Right renal cortex interstitium (tissue), 3 donors: ENCODE data around the gene CADM1. TPM values are rescaled to one million over a fixed set of nuclear protein-coding genes. Genes with fewer than 3 reads are reported as not detected.

ENCODE experiments used
- DNase-seq, 3 donors: peaks; one replicate each; pipeline ENCODE4 v3.0.0-alpha.2; 2013; ENCODE audit warnings: low read depth in 3 of 3, low spot score in 2 of 3
- polyA plus RNA-seq, 3 donors: library from polyadenylated mRNA; unstranded; fragments of 120-200 nt; gene quantifications; one replicate each; pipeline ENCODE4 v1.2.1, GENCODE V29; 2013; ENCODE audit not compliant: insufficient read length in 3 of 3

Gene CADM1
- polyA plus RNA-seq, 3 donors, result 128 to 154 (median 144) TPM

DNA sequence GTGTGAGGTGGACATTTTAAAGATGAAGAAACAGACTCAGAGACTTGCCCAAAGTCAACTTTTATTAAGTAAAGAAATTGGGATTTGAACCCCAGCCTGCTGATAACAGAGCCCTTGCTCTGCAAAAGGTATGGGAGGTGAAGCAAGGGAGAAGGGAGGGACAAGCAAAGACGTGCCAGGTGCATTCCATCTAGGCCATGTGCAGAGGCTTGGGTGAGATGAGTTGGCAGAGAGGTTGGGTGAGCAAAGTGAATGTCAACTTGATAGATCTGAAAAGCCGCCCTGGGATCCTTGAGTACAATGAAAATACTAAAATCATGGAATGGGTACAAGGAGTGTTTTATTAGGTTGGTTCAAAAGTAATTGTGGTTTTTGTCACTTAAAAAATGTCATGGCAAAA, 341.3 kb downstream of the CADM1 start:
- DNase-seq, result no peak

DNA sequence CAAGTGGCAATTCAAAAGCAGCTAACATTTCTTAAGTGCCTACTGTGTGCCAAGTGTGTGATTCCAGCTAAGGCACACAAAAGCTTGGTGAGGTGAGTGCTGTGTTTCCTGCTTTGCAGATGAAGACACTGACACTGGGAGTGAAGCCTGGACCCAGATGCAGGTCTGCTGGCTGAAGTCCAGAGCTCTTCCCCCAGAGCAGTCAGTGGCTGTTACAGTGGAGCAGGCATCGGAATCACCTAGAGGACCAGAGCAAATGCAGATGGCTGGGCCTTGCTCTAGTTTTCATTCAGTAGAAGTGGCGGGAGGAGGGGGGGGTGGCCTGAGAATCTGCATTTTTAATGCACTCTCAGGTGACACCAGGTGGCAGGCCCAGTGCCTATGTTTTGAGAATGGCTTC, 342.3 kb downstream of the CADM1 start:
- DNase-seq, result no peak

DNA sequence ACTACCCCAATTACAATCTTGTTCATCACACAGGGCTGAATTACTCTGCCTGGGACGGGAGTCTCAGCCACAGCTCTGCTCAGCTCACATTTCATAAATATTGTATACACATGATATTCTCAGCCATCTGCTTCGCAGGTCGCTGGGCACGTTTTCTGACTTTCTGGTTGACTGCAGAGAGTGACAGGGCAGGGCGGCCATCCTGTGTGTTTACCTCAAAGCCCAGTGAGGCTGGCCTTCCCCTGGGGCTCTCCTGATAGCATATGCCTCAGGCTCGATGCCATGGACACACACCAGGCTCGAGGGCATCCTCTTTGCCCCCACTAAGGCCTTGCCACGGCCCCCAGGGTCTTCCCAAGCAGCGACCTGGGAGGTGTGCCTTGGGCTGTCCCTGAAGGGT, 345.0 kb downstream of the CADM1 start:
- DNase-seq, result no peak

DNA sequence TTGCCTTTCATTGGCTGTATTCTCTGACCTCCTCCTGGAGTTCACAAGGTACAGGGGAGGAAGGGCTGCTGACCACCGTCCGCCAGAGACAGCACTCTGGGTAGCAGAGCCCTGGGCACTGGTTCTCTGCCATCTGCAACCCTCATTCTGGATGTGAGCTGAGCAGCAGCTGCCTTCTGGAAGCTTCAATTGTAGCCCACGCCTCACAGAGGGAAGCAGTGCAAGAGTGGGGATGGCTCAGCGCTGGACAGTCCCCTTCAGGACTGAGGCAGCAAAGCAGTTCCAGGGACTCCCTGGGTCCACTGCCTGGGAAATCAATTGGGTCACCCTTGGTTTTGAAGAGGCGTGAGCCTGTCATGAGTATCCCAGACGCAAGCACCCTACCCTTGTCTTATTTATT, 346.2 kb downstream of the CADM1 start:
- DNase-seq, result no peak

DNA sequence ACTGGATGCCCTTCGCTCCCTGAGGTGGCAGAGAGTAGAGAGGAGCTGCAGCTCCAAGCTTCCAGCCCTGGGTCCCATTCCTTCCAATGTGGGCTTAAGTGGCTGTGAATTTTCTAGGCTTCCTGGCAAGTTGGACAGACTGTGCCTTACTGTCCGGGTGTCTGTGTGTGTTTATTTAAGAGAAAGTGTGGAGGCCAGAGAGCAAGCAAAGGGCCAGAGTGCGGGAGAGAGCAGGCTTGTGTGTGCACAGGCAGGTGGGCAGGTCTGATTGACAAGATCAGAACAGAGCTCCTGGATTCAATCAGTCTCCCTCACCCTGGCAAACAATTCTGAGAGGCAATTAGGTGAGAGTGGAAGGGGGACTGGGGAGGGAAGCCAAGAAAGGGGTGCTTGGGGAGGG, 347.0 kb downstream of the CADM1 start:
- DNase-seq, result no peak

DNA sequence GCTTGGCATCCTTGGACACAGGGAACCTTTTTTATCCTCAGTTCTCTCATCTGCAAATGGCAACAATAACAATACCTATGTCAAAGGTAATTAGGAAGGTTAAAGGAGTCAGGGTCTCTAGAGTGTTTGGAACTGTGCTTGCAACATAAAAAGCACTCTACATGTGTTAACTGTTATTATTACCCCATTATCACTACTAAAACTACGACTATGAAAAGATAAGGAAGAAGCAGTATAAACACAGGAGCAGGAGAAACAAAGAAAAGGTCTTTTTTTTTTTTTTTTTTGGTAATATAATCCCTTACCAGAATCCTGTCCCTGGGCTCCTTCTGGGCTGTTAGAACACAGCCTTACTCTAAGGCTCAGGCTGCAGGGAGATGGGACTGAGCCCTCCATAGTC, 348.2 kb downstream of the CADM1 start:
- DNase-seq, result no peak

DNA sequence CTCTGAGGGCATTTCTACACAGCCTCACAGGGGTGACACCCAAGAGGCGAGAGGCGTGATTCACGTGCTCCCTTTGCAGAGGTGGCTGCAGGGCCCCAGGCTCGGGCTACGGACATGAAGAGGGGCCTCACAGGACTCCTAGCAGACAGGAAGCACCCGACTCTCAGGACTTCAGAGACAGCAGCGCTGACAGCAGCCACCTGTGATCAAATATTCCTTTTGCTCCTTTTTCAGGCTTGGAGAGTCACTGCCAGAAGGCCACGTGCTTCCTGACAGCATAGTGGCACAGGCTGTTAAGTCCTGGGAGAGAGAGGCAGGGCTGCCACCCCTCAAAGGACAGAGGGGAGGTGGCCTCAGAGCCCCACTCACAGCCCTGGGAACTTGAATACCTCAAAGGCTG, 348.9 kb downstream of the CADM1 start:
- no peak for DNase-seq

DNA sequence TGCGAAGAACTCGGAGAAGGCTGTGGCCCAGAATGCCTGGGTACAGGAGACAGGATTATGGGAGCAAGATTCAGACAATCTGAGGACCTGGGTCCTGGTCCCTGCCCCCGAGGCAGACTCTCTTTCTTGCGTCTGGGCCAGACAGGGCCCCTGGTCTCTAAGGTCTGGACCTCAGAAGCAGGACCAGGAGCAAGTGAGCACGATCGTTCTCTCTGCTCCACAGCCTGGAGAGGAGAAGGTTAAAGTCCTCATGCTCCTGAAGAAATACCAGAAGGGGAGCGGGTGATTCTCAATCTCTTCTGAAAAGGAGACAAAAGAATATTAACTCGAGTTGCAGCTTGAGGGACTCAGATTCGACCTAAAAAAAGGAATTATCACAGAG, 349.9 kb downstream of the CADM1 start:
- DNase-seq, result no peak

DNA sequence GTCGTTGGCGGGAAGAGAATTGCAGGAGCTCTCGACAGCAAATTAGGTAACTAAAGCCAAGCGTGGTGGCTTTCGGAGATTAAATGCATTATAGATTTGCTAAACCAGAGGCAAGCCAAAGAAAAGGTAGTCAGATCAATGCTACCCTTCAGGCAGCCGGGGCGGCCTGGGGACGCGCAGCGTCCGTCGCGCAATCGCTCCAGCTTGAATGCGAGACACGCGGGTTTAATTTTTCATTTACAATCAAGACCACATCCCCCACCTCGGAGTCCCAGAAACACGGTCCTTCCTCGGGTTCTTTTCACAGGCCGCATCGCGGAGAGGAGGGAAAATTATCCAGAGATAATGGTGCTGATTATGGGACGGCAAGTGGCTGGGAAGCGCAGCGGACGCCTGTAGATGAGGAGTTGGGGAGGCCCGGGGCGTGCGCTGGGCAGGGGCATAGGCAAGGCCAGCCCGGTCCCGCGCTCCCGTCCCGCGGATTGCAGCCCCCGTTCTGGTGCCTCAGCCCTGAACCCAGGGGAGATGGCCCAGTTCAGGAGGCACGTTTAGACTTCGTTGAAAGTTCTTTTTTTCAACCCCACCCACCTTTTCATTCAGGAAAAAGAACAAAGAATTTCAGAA, 350.4 kb downstream of the CADM1 start:
- no peak for DNase-seq

DNA sequence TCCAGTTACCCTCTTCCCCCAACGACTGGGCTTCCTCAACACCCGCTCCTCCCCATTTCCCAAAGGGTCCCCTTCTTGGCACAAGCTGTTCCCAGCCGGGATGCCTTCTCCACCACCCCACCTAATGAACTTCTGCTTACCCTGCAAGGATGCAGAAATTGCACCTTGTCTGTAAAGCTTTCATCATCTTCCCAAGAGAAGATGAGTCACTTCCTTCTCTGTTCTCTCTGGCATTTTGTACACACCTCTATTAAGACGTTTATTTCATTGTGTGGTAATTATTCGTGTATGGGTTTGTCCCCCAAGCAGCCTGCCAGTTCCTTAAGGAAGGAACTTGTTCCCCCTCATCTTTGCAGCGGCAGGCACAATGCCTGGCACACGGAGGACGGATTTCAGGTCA, 351.1 kb downstream of the CADM1 start:
- no peak for DNase-seq

DNA sequence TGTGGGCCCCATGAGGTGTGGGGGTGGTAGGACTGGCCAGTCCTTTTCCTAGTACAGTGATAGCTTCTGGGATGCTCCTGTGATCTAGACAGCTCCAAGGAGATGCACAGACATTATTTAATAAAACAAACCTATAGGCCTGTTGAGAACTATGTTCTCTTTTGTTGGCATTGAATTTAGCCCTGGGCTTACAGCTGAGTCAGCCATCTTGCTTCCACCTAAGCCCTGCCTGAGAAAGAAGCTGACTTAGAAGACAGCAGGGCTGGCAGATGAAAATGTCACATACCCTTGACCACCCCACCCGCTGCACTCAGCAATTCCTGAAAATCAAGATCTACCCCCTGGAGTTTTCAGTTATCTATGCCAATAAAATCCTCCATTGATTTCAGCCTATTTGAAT, 353.2 kb downstream of the CADM1 start:
- no peak for DNase-seq

DNA sequence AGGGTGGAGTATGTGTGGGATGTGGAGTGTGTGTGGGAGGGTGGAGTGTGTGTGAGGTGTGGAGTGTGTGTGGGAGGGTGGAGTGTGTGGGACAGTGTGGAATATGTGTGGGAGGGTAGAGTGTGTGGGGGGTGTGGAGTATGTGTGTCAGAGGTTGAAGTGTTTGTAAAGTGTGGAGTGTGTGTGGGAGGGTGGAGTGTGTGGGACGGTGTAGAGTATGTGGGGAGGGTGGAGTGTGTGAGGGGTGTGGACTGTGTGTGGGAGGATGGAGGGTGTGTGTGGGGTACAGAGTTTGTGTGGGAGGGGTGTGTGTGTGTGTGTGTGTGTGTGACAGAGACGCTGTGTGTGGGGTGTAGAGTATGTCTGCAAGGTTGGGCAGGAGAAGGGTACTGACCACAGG, 355.5 kb downstream of the CADM1 start:
- no peak for DNase-seq

DNA sequence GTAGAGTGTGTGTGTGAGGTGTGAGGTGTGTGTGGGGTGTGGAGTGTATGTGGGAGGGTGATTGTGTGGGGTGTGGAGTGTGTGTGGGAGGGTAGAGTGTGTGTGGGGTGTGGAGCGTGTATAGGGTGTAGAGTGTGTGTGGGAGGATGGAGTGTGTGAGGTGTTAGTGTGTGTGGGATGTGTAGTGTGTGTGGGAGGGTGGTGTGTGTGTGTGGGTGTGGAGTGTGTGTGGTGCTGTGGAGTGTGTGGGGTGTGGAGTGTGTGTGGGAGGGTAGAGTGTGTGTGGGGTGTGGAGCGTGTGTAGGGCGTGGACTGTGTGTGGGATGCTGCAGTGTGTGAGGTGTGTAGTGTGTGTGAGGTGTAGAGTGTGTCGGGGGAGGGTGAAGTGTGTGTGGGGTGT, 356.1 kb downstream of the CADM1 start:
- no peak for DNase-seq

DNA sequence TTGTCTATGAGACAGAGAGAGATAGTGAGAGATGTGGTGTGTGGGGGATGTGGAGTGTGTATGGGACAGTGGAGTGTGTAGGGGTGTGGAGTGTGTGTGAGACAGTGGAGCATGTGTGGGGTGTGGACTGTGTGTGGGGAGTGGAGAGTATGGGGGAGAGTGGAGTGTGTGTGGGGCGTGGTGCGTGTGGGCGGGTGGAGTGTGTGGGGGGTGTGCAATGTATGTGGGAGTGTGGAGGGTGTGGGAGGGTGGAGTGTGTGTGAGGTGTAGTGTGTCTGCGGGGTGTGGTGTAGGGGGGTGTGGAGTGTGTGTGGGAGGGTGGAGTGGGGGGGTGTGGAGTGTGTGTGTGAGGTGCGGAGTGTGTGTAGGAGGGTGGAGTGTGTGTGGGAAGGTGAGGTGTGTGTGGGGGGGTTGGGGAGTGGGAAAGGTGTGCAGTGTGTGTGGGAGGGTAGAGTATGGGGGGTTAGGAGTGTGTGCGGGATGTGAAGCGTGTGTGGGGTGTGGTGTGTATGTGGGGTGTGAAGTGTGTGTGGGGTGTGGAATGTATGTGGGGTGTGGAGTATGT, 356.9 kb downstream of the CADM1 start:
- DNase-seq, result no peak

DNA sequence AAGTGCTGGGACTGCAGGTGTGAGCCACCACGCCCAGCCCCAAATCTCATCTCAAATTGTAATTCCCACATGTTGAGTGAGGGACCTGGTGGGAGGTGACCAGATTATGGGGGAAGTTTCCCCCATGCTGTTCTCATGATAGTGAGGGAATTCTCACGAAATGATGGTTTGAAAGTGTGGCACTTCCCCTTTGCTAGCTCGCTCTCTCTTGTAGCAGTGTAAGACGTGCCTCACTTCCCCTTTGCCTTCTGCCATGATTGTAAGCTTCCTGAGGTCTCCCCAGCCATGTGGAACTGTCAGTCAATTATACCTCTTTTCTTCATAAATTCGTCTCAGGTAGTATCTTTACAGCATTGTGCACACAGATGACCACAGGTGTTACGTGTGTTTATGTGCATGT, 357.8 kb downstream of the CADM1 start:
- DNase-seq, result no peak

DNA sequence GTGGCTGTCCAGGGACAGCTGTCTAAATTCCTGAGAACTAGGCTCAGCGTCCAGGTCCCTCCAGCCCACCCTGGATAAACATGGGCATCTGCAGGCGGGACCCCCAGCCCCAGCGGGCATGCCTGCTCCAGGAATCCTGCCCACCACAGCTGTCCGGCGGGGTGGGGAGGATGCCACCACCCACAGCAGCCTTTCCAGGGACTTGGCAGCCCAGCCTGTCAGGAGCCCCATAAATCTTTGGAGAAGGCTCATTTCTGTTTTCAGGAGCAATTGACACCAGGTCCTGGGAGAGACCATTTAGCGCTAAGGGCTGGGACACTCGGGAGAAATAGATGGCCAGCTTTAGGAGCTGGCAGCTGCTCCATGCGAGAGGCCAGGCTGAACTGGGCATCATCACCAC, 358.9 kb downstream of the CADM1 start:
- DNase-seq, result no peak

DNA sequence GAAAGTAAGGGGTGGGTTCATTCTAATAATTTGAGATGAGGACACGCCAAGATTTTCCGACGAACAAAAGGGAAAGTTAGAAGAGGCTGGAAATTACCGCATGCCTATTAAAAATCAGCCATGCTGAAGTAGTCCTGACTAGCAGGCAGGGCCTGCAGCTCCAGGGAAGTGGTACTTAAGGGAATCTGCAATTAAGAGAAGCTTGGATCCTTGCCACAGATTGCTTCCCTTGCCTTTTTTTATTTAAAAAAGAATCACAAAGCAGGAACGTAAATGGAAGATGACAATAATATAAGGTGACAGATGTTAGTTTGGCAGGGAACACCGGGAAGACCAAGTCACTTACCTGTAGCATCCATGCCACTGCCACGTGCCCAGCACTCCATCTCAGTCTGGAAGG, 359.3 kb downstream of the CADM1 start:
- DNase-seq, result no peak

DNA sequence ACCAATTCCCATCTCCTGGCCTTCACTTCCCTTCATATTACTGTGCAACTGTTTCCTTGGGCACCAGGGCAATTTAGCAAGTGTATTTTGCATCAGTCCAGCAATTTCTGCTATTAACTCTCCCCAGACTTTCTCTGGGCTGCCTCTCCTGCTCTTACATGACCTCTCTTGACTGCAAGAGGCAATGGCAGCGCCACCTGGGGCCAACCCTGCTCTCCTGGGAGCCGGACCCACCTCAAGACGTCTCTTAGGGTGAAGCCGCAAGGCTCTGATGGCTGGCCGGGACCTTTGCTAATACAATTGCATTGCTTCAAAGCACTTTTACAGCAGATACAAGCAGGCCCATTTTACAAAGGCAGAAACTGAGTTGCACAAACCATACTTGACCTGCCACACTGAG, 360.2 kb downstream of the CADM1 start:
- no peak for DNase-seq

DNA sequence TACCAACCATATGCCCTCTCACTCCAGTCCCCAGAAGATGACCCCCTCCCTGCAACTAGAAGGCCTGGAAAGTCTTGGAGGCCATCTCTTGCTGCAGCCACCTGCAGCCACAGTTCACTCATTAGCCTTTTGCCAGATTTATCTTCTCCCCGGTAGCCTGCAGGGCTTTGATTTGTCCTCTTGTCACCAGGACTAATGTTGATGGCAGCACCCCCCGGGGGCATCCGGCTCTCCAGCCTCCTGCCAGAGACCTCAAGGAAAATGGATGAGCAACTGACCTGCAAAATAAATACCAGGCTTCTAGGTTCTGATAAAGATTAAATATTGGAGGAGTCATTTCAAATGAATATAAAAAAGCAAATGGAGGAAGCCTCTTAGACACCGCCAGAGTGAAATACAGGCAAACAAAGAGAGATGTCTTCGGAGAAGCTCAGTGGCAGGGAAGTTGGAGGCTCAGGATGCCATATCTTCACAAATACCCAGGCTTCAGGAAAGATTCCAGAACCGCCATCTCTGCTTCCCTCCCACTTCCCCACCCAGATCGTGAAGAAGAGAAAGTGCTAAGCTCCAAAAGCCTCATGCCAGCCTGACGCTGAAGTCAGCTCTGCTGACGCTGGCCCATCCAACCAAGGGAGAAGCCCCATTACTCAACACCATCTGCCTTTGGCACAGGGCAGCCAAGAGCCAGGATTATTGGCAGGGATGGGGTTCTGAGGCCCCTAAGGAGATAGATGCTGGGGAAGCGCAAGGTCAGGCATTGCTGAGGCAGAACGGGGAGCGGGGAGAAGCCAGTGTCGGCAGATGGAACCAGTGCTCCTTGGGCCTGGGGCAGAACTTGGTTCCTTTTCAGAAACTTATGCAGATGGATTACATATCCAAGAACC, 362.7 kb downstream of the CADM1 start:
- DNase-seq, result no peak

DNA sequence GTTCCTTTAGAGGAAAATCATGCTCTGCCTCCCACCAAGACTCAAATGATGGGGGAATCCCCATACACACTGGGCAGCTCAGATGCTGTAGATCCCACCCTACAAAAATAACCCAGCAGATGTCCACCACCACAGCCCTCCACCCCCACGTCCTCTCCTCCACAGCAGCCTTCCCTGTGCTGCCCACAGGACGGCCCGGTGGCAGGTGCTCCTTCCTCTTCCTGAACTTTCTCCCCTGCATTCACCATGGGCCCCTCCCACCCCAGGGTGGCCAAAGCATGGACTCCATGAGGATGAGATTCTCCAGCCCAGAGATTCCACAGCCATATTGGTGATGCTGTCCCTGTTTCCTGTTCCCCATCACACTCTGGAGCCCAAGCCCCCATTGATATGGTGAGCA, 368.3 kb downstream of the CADM1 start:
- DNase-seq, result no peak

DNA sequence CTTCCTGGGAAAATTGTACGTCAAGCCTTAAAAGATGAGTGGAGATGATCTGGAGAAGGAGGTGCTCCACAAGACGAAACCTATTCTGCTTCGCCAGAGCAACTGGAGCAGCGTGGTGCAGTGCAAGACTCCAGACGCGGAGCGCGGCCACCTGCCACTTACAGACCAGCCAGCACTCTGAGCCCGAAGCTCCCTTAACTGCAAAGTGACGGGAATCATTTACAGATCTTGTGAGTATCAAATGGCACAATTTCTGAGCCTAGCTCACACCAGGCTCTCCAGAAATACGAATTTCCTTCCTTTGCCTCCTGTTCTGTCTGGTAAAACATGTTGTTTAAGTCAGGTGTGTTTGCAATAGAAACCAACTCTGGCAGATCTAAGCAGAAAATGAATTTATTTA, 369.3 kb downstream of the CADM1 start:
- DNase-seq, result no peak
